K562 treated with DMSO at 1 percent for 12 hours (cell line): Measurements from ENCODE around the gene ZNF646. TPM values are rescaled to one million over a fixed set of nuclear protein-coding genes. Genes with fewer than 3 reads are reported as not detected.

Experiments used
- total RNA-seq: library from RNA; unstranded; fragments of 300-600 nt; gene quantifications from 2 replicates; pipeline ENCODE4 v1.2.3, GENCODE V29; 2022; ENCODE audit not compliant: insufficient read depth

ZNF646 gene, protein sequence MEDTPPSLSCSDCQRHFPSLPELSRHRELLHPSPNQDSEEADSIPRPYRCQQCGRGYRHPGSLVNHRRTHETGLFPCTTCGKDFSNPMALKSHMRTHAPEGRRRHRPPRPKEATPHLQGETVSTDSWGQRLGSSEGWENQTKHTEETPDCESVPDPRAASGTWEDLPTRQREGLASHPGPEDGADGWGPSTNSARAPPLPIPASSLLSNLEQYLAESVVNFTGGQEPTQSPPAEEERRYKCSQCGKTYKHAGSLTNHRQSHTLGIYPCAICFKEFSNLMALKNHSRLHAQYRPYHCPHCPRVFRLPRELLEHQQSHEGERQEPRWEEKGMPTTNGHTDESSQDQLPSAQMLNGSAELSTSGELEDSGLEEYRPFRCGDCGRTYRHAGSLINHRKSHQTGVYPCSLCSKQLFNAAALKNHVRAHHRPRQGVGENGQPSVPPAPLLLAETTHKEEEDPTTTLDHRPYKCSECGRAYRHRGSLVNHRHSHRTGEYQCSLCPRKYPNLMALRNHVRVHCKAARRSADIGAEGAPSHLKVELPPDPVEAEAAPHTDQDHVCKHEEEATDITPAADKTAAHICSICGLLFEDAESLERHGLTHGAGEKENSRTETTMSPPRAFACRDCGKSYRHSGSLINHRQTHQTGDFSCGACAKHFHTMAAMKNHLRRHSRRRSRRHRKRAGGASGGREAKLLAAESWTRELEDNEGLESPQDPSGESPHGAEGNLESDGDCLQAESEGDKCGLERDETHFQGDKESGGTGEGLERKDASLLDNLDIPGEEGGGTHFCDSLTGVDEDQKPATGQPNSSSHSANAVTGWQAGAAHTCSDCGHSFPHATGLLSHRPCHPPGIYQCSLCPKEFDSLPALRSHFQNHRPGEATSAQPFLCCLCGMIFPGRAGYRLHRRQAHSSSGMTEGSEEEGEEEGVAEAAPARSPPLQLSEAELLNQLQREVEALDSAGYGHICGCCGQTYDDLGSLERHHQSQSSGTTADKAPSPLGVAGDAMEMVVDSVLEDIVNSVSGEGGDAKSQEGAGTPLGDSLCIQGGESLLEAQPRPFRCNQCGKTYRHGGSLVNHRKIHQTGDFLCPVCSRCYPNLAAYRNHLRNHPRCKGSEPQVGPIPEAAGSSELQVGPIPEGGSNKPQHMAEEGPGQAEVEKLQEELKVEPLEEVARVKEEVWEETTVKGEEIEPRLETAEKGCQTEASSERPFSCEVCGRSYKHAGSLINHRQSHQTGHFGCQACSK (N-terminal part only)
- 4.9 and 20.4 TPM in 2 replicates for total RNA-seq

DNA sequence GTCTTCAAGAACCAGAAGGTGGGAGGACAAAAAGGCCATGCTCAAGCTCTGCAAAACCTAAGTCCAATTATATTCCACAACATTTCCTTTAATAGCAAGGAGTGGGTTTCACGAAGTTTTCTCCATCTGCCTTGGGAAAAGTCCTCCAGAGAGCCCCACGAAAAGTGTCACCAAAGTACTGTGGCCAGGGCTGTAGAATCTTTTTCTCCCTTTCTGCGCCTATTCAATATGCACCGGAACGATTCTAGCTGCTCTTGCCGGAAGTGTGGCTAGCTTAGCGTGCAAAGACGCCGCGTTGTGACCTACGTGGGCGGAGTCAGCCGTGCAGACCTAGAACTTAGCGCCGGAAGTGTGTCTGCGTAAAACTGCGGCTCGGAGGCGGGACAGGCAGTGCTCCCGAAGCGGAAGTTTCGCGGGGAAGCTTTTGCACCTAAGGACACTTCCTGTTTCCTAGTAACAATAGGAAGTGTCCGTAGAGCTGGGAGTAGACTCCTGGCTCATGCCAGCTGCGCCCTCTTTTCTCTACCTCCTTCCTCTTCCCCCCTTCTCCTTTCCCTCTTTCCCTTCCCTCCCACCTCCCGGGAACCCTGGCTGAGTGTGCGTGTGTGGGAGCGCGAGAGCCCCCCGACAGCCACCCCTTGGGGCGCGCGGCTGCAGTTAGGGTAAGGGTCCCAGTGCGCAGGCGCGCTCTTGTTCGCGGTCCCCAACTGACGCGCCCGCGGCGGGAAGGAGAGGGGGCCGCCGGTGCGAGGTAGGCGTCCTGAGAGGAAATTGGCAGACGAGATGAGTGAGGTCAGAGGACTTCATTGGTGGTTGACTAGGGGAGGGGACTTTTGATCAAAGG, at the start of gene ZNF646, which contains the start of gene ZNF668:
Gene ZNF646, plus strand, starts transcription at position 453 of the 844 bp plus-strand sequence. CDS start 1,903 bp downstream, outside the sequence.
Gene ZNF668, minus strand, starts transcription at position 271 of the 844 bp plus-strand sequence. CDS start 9,781 bp downstream, outside the sequence.

DNA sequence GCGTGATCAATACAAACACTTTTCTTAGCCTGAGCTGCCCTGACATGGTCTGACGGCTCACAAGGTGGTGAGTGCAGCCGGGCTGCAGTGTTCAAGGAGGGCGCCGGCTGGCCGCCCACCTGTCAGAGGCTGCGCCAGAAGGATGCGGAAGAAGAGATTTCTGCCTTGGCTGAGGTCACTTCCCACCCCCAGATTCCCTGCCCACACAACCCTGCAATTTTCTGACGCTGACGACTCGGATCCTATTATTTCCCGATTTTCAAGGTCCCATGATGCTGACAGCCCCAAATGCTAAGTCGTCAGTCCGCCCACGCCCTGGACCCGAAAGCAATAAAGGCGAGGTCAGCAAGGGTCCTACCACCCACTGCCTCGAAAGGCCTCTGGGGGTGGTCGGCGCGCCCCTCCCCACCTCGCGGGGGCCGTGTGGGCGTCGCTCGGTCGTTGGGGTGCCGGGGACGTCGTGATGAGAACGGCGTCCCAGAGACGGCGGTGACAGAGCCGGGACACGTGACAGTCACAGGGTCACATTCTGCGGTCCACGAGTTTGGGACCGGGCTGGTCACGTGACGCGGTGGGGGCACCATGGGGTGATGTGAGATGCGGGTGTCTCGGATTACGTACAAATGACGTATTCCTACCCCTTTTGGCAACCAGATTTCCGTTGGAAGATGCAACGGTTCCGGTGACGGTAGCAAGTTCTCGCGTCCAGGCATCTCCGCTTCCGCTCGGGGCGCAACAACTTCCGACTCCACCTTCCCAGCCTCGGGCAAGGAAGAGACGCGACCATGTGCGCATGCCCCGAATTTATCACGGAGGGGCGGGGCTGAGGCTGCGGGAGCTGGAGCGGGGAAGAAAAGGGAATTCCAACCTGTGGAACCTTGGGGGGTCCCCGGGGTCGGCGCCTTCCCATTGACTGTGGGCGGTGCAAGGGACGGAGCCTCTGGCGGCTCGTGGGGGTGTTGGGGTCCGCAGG, 41.2 kb upstream of the ZNF646 start, which contains the start of gene STX4:
Gene STX4, plus strand, starts transcription at position 823 of the 973 bp plus-strand sequence. CDS start 248 bp downstream, outside the sequence.

DNA sequence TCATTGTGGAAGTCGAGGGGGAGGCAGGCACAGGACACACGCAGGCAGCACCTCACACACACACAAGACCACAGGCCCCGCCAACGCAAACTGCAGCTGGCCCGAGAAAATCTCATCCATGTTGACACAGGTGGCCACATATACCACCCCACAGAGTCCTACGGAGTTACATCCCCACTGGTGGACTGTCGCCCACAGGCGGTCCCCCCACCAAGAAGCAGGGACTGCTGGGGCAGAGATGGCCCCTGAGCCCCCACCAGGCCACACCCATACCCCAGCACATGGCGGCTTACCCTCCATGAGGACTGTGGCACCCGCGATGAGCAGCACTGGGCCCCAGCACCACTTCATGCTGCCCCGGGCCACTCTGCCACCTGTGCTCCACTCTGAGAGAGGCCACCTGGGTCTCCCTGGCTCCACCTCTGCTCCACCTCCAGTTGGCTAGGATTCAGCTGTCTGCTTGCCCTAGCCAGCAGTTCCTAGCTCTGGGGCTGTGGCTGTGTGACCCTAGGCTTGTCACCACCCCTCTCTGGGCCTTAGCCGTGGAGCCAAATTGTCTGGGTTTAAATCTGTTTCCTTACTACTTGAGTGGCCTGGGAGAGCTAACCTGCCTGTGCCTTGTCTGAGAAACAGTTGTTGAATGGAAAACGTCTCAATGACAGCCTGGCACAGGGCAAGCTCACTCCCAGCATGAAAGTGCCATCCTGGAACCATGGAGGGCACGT, 14.4 kb downstream of the ZNF646 start, which contains the start of gene PRSS53:
Gene PRSS53, minus strand, starts transcription at position 485 of the 725 bp plus-strand sequence. Its CDS starts 134 bp downstream, at position 351.

DNA sequence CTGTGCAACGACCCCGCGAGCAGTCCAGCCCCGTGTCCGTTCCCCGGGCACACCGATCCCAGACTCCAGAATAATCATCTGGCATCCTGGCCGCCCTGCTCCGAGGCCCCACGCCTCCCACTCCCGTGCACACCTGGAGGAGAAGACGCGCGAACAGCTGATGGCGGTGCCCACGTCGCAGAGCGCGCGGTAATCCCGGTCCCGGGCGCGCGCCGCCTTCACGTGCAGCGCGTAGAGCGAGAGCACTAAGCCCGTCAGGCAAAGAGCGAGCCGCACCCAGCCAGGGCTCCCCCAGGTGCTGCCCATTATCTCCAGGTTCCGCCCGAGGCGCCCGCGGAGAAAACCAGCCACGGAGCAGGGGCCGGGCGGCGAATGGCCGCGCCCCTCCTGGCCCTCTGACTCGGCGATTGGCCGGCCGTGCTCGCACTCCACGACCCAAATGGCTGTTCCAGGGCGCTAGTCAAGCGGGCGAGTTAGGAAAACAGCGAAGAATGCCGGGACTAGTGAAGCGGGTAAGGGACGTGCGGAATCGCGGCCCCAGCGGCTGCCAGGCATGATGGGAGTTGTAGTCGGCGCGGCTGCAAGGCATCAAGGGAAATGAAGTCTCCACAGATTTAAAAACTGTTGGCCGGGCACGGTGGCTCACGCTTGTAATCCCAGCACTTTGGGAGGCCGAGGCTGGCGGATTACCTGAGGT, 20.4 kb downstream of the ZNF646 start, which contains the start of gene VKORC1:
Gene VKORC1, minus strand, starts transcription at position 374 of the 697 bp plus-strand sequence. Its CDS starts 68 bp downstream, at position 306.

DNA sequence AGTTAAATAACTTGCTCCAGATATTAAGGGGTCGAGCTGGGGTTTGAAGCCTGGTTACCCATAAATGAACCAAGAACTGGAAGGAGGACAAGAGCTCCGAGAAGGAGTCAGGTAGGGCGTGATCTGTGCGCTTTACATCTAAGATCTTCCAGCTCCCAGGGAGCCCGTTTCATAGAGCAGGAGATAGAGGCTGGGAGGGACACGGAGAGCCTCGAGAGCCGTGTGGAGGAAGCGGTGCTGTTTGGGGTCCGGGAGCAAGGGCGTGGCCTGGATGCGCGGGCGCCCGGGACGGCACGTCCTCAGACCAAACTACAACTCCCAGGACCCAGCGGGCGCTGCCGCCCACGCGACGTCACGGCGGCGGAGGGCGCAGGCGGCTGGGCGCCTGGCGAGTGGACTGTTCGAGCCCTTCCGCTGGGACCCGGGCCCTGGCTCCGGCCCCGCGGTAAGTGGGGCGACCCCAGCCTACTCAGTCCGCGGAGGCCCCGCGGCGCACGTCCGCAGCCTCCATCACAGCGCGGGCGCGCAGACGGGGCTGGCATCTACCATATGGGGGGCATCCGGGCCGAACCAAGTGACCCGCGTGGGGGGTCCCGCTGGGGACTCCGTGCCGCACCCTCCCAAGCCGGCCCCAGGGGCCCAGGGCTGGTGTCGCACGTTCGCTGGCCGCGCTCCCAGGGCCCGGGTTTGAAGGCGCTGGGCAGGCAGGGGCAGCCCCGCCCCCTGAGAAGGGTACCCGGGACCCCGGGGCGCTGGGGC, 34.0 kb downstream of the ZNF646 start, which contains the start of gene BCKDK:
Gene BCKDK, plus strand, starts transcription at position 352 of the 759 bp plus-strand sequence. CDS start 838 bp downstream, outside the sequence.

DNA sequence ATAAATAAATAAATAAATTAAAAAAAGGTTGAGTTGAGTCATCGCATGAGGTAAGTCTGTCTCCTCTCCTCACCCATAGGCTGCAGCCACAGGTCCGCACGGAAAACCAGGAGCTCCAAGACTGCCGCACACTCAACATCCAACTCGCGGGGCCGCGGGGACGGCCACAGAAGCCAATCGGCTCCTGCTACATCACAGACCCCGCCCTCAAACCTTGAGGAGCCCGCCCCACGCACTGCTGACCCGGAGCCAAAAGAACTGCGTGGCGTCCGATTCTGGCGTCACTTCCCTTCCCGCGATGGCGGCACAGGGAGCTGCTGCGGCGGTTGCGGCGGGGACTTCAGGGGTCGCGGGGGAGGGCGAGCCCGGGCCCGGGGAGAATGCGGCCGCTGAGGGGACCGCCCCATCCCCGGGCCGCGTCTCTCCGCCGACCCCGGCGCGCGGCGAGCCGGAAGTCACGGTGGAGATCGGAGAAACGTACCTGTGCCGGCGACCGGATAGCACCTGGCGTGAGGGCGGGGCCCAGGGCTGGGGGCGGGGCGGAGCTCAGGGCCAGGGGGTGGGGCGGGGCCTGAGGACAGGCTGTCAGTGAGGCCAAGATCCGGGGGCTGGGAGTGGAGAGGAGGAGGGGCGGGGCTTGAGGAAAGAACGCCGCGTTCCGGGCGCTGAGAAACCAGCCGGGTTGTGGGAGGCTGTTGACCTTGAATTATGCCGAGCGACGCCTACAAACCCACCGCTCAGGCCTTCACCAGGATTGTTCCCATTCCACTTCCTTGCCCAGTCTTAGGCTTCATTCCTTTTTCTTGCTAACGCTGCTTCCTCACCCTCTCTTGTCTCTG, 43.4 kb downstream of the ZNF646 start, which contains the start of gene KAT8:
Gene KAT8, plus strand, starts transcription at position 281 of the 839 bp plus-strand sequence. Its CDS starts 18 bp downstream, at position 299.

Other genes starting within 250 kb of the ZNF646 start
- gene BCL7C, start 180.3 kb upstream of the ZNF646 start, total RNA-seq = 34.7 and 37.0 TPM in 2 replicates
- gene CTF1, start 177.8 kb upstream of the ZNF646 start, total RNA-seq = 2.3 and 4.4 TPM in 2 replicates
- 16.7 and 23.8 TPM in 2 replicates for gene FBXL19, start 150.8 kb upstream of the ZNF646 start, total RNA-seq
- gene ORAI3, start 125.4 kb upstream of the ZNF646 start, total RNA-seq = 60.2 and 70.0 TPM in 2 replicates
- 9.2 and 21.8 TPM in 2 replicates for gene SETD1A, start 116.7 kb upstream of the ZNF646 start, total RNA-seq
- gene HSD3B7, start 89.2 kb upstream of the ZNF646 start, total RNA-seq = 35.2 and 36.1 TPM in 2 replicates
- 0.32 and 0.64 TPM in 2 replicates for gene STX1B, start 63.8 kb upstream of the ZNF646 start, total RNA-seq
- gene STX4, start 40.9 kb upstream of the ZNF646 start, total RNA-seq = 34.6 and 51.0 TPM in 2 replicates
- gene ZNF668, start 182 bp upstream of the ZNF646 start, total RNA-seq = 11.3 and 15.1 TPM in 2 replicates
- 0.90 and 4.8 TPM in 2 replicates for gene PRSS53, start 14.5 kb downstream of the ZNF646 start, total RNA-seq
- 174 and 195 TPM in 2 replicates for gene VKORC1, start 20.4 kb downstream of the ZNF646 start, total RNA-seq
- gene BCKDK, start 34.0 kb downstream of the ZNF646 start, total RNA-seq = 33.9 and 40.7 TPM in 2 replicates
- gene KAT8, start 43.2 kb downstream of the ZNF646 start, total RNA-seq = 63.8 and 95.3 TPM in 2 replicates
- 53.9 and 61.4 TPM in 2 replicates for gene PRSS8, start 61.3 kb downstream of the ZNF646 start, total RNA-seq
- gene PRSS36, start 75.6 kb downstream of the ZNF646 start, total RNA-seq = 1.3 and 3.2 TPM in 2 replicates
- 164 and 238 TPM in 2 replicates for gene FUS, start 105.7 kb downstream of the ZNF646 start, total RNA-seq
- gene PYCARD, start 128.3 kb downstream of the ZNF646 start, total RNA-seq = 66.1 and 82.3 TPM in 2 replicates
- gene TRIM72, start 139.7 kb downstream of the ZNF646 start, total RNA-seq = not detected in 2 replicates
- not detected in 2 replicates for gene PYDC1, start 142.7 kb downstream of the ZNF646 start, total RNA-seq
- gene ITGAM, start 185.6 kb downstream of the ZNF646 start, total RNA-seq = 1.9 and 5.0 TPM in 2 replicates